Activated CD8-positive, alpha-beta T cell treated with anti-CD3 and anti-CD28 coated beads for 36 hours (primary cell): ENCODE results near the gene ARHGEF1. TPM values are rescaled to one million over a fixed set of nuclear protein-coding genes. Genes with fewer than 3 reads are reported as not detected.

Experiments used
- ATAC-seq: fragments of 200-7000 bp; cut with Tn5 transposase; one replicate; pipeline ENCODE4 v1.10.0; 2021; ENCODE audit warnings: mild to moderate bottlenecking, moderate library complexity
- CTCF ChIA-PET: fragments of 350-600 bp; sonication (Branson Sonifier 250); formaldehyde crosslinking; loops from one replicate; lab custom pipeline; 2021; ENCODE audit warnings: antibody characterized with exemption; lab: Charles Lee
- POLR2A ChIA-PET: fragments of 350-600 bp; sonication (Branson Sonifier 250); formaldehyde crosslinking; loops from one replicate; lab custom pipeline; 2021; ENCODE audit warnings: antibody characterized with exemption; lab: Charles Lee
- DNase-seq: peaks from one replicate; pipeline ENCODE4 v3.0.0-alpha.2; 2020
- H3K27ac Mint-ChIP-seq: one replicate; pipeline ENCODE4 v1.8.0; 2021; ENCODE audit warnings: mild to moderate bottlenecking, mixed read lengths
- H3K27me3 Mint-ChIP-seq: one replicate; pipeline ENCODE4 v1.8.0; 2021; ENCODE audit warnings: mixed read lengths
- H3K36me3 Mint-ChIP-seq: one replicate; pipeline ENCODE4 v1.8.0; 2021; ENCODE audit warnings: low read depth, mixed read lengths
- H3K4me1 Mint-ChIP-seq: one replicate; pipeline ENCODE4 v1.8.0; 2021; ENCODE audit warnings: low read depth, mixed read lengths
- H3K4me3 Mint-ChIP-seq: one replicate; pipeline ENCODE4 v1.8.0; 2021; ENCODE audit warnings: mild to moderate bottlenecking, moderate library complexity, mixed read lengths
- H3K9me3 Mint-ChIP-seq: one replicate; pipeline ENCODE4 v1.8.0; 2021; ENCODE audit warnings: mixed read lengths
- intact Hi-C: fragments of 100-400 bp; cut with micrococcal nuclease; formaldehyde crosslinking; loops from one replicate; pipeline ENCODE4 v1.10.0; 2022
- total RNA-seq, 2 experiments: library from RNA; stranded (reverse); gene quantifications; one replicate each; pipeline ENCODE4 v1.2.3, GENCODE V29; 2021
- TF ChIP-seq, protein P1 (sequence below): fragments of 200-600 bp; IDR thresholded peaks from one replicate; pipeline ENCODE4 v1.8.0; 2022; ENCODE audit warnings: antibody characterized with exemption, mild to moderate bottlenecking

The ARHGEF1 gene
- total RNA-seq, 2 experiments from 2014 or later: 307 to 308 TPM

DNA sequence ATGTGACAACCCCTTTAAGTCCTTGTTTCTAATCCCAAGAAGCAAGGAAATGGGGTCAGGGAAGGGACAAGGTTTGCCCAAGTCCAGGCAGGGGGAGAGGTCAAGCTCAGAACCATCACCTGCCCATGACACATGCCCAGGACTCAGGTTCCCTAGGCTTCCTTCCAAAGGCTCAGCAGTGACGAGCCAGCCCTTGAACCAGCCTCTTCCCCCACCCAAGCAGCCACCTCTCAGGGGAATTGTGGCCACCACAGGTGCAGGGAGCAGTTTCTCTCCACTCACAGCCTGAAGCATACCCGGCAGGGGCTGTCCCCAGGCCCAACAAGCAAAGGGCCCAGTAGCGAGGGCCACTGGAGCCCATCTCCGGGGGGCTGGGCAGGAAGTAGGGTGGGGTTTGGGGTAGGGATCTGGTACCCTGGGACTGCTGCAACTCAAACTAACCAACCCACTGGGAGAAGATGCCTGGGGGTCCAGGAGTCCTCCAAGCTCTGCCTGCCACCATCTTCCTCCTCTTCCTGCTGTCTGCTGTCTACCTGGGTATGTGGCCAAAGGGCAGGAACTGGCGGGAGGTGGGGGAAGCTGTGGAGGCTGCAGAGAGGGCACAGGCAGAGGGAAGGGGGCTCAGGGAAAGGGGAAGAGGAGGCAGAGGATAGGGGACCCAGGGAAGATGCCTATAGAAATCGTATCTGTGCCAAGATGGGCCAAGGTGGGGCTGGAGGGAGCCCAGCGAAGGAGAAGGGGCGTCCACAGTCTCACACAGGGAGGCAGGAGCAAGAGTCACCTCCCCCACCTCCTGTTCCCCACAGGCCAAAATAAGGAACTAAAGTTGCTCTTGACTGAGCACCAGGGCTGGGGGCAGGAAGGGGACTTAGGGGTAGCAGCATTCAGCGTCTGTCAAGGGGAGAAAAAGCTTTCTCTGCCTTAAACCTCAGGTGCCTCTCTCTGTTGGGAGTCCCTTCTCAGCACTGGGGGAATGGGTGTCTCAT is 5.8 kb upstream of the ARHGEF1 start, which contains the start of gene CD79A:
Gene CD79A (plus strand): TSS at position 433 of the 986 bp plus-strand sequence. CDS start 26 bp downstream, at position 459.
- intact Hi-C loops: no loop called here
- Mint-ChIP-seq H3K27ac (peak within 1 kb of the TSS; percentile 84), H3K27me3 (no peaks in the 10 kb centered on the region), H3K4me1 (peaks cover 69% of the 10 kb centered on the region), H3K4me3 (peak within 1 kb of the TSS; percentile 74), H3K9me3 (no peaks in the 10 kb centered on the region), H3K36me3 (peaks cover 9% of the 10 kb centered on the region)
- ATAC-seq (peak; percentile 32), DNase-seq (peak; percentile 65)
- ChIA-PET CTCF (interaction anchor here (0.9 to 5.9 kb wide), 4 partner anchors 7 to 81 kb away, joined by 3 to 61 read pairs (median 8); partner anchors contain the start of gene ARHGEF1), POLR2A (interaction anchor here (0.9 to 13.4 kb wide), 13 partner anchors 8 to 73 kb away, joined by 3 to 282 read pairs (median 4); partner anchors contain the start of genes ARHGEF1 and RPS19)
- TF ChIP-seq, protein P1, sequence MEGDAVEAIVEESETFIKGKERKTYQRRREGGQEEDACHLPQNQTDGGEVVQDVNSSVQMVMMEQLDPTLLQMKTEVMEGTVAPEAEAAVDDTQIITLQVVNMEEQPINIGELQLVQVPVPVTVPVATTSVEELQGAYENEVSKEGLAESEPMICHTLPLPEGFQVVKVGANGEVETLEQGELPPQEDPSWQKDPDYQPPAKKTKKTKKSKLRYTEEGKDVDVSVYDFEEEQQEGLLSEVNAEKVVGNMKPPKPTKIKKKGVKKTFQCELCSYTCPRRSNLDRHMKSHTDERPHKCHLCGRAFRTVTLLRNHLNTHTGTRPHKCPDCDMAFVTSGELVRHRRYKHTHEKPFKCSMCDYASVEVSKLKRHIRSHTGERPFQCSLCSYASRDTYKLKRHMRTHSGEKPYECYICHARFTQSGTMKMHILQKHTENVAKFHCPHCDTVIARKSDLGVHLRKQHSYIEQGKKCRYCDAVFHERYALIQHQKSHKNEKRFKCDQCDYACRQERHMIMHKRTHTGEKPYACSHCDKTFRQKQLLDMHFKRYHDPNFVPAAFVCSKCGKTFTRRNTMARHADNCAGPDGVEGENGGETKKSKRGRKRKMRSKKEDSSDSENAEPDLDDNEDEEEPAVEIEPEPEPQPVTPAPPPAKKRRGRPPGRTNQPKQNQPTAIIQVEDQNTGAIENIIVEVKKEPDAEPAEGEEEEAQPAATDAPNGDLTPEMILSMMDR: no peak

DNA sequence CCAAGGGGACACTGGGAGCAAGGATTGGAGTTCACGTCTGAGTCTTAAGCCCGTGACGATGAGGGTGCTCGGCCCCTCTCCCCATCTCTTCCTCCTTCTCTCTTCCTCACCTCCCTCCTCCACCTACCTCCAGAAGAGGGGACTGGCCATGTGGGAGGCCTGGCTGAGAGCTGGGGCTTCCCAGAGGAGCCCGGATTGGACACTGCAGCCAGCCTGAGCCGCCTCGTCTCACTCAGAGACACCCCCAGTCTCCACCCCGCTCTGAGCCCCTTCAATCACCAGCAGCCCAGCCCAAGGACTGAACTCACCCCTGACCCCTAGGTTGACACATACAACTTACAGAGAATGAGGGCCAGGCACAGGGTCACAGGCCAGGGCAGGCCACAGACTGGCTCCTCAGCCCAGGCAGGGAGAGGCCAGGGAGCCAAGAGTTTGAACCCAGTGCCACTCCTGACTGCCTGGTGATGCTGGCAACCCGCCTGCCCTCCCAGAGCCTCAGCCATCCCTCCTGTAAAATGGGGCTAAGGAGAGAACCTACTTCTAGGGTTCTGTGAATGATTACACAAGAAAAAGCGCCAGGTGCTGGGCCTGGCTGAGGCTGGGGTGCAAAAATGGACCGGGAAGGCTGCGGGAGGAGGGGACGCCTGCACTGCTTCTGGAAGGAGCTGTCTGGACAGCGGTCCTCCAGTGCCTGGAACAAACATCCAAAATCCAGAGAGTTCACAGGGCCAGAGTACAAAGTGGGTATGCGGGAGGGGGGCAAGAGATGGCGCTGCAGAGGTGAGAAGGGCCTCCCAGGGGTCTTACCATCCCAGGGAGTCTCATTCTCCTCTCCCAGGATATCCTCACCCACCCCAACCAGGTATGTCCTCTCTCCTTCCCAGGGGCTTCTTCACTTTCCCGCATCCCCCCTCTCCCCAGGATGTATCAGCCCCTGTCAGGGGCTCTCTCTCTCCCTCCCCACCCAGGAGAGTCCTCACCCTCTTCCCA is 4.8 kb upstream of the ARHGEF1 start:
- Mint-ChIP-seq H3K4me3 (peak overlapping the region; percentile 74), H3K4me1 (peaks cover 67% of the 10 kb centered on the region), H3K27me3 (no peaks in the 10 kb centered on the region), H3K36me3 (peaks cover 2% of the 10 kb centered on the region), H3K9me3 (no peaks in the 10 kb centered on the region), H3K27ac (peak overlapping the region; percentile 84)
- intact Hi-C loops: no loop called here
- ATAC-seq (peak; percentile 43), DNase-seq (peak; percentile 64)
- POLR2A ChIA-PET: interaction anchor here (1.0 to 13.4 kb wide), 7 partner anchors 8 to 72 kb away, joined by 3 to 282 read pairs (median 8); partner anchors contain the start of genes ARHGEF1 and RPS19
- TF ChIP-seq, protein P1: no peak
- CTCF ChIA-PET: interaction anchor here (1.5 to 2.4 kb wide), 2 partner anchors 73 to 80 kb away, joined by 5 to 12 read pairs; no protein-coding TSS in a partner anchor

DNA sequence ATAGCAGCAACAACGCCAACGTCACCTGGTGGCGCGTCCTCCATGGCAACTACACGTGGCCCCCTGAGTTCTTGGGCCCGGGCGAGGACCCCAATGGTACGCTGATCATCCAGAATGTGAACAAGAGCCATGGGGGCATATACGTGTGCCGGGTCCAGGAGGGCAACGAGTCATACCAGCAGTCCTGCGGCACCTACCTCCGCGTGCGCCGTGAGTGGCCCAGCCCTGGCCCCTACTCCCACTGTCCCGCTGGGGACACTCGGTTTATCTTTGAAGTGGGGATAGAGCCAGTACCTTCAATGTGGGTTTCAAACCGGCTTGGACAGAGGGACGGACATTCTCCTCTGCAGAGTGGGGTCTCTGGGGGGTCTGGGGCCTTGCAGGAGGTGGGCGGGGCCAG is 3.9 kb upstream of the ARHGEF1 start:
- Mint-ChIP-seq H3K4me3 (no peak overlapping the region), H3K36me3 (peaks cover 6% of the 10 kb centered on the region), H3K27me3 (no peaks in the 10 kb centered on the region), H3K4me1 (peaks cover 63% of the 10 kb centered on the region), H3K9me3 (no peaks in the 10 kb centered on the region), H3K27ac (peak overlapping the region; percentile 84)
- intact Hi-C loops: no loop called here
- CTCF ChIA-PET: no interaction called here
- DNase-seq (no peak), ATAC-seq (no peak)
- POLR2A ChIA-PET: interaction anchor here (2.8 to 13.4 kb wide), 2 partner anchors 7 to 19 kb away, joined by 17 to 282 read pairs; partner anchors contain the start of genes ARHGEF1 and RPS19
- TF ChIP-seq, protein P1: no peak

DNA sequence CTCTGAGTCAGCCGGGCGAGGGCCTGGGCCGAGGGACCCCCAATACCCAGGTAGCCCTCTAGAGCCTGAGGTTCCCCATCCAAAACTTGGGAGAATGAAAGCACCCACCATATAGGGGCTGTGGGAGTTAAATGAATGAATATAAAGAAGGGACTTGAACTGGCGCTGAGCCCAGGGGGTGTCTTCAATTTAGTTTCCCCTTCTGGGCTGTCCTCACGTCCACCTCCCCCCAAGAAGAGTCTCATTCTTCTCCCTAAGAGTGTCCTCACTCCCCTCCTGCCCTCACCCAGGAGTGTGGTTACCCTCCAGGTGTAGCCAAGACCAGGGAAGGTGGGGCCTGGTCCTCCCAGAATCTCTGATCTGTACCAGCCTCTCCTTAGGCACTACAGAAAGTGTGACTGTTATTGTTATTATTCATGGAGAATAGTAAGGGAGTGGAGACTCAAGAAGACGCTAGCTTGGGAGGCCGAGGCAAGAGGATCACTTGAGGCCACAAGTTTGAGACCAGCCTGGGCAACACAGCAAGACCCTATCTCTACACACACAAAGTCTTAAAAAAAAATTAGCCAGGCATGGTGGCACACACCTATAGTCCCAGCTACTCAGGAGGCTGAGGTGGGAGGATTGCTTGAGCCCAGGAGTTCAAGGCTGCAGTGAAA is 3.2 kb upstream of the ARHGEF1 start:
- Mint-ChIP-seq H3K4me3 (no peak overlapping the region), H3K27ac (peak overlapping the region; percentile 84), H3K36me3 (peaks cover 13% of the 10 kb centered on the region), H3K27me3 (no peaks in the 10 kb centered on the region), H3K9me3 (no peaks in the 10 kb centered on the region), H3K4me1 (peaks cover 61% of the 10 kb centered on the region)
- ChIA-PET POLR2A (interaction anchor here (0.8 to 13.9 kb wide), 3 partner anchors 8 to 26 kb away, joined by 3 to 282 read pairs (median 4); partner anchors contain the start of gene CD79A), CTCF (no interaction called here)
- TF ChIP-seq, protein P1: no peak
- ATAC-seq: no peak
- intact Hi-C loops: no loop called here
- no peak for DNase-seq
